GM23338 (cell line): ENCODE data around the gene PCA3. TPM values are rescaled to one million over a fixed set of nuclear protein-coding genes. Genes with fewer than 3 reads are reported as not detected.

ENCODE experiments used
- ATAC-seq: fragments of 200-7000 bp; cut with Tn5 transposase; 3 replicates; pipeline ENCODE4 v1.9.1; 2020
- DNase-seq: peaks from one replicate; pipeline ENCODE4 v3.0.0-alpha.2; 2015; ENCODE audit warnings: low spot score
- H2AFZ ChIP-seq: fragments of 200-600 bp; sonication (generic); 2 replicates; pipeline ENCODE4 v1.8.0; 2016; ENCODE audit warnings: antibody characterized with exemption, mild to moderate bottlenecking, moderate library complexity
- H3F3A ChIP-seq: fragments of 200-600 bp; sonication (generic); replicated peaks from 2 replicates; pipeline ENCODE4 v1.8.0; 2017; ENCODE audit warnings: antibody characterized with exemption, mixed run types, low read depth
- H3K27ac ChIP-seq: fragments of 200-600 bp; sonication (generic); 2 replicates; pipeline ENCODE4 v1.6.1; 2016; ENCODE audit warnings: low read depth
- H3K27me3 ChIP-seq: fragments of 200-600 bp; sonication (generic); 2 replicates; pipeline ENCODE4 v1.8.0; 2016; ENCODE audit warnings: mild to moderate bottlenecking, mixed run types, moderate library complexity; ENCODE audit not compliant: insufficient read depth
- H3K36me3 ChIP-seq: fragments of 200-600 bp; sonication (generic); 2 replicates; pipeline ENCODE4 v1.8.0; 2016; ENCODE audit warnings: mild to moderate bottlenecking; ENCODE audit not compliant: insufficient read depth
- H3K4me1 ChIP-seq: fragments of 200-600 bp; sonication (generic); 2 replicates; pipeline ENCODE4 v1.8.0; 2016; ENCODE audit warnings: mild to moderate bottlenecking, moderate library complexity; ENCODE audit not compliant: insufficient read depth
- H3K4me2 ChIP-seq: fragments of 200-600 bp; sonication (generic); 2 replicates; pipeline ENCODE4 v1.7.1; 2017; ENCODE audit warnings: mixed run types
- H3K4me3 ChIP-seq: fragments of 200-600 bp; sonication (generic); 2 replicates; pipeline ENCODE4 v1.6.1; 2016; ENCODE audit warnings: mixed run types
- H3K79me2 ChIP-seq: fragments of 200-600 bp; sonication (generic); replicated peaks from 2 replicates; pipeline ENCODE4 v1.8.0; 2017; ENCODE audit warnings: mild to moderate bottlenecking; ENCODE audit not compliant: insufficient read depth
- H3K9me2 ChIP-seq: fragments of 200-600 bp; sonication (generic); 2 replicates; pipeline ENCODE4 v1.8.0; 2017; ENCODE audit not compliant: insufficient read depth
- H4K20me1 ChIP-seq: fragments of 200-600 bp; sonication (generic); replicated peaks from 2 replicates; pipeline ENCODE4 v1.8.0; 2017; ENCODE audit warnings: mild to moderate bottlenecking; ENCODE audit not compliant: insufficient read depth
- H3K27ac Mint-ChIP-seq: 2 replicates; pipeline ENCODE4 v1.8.0; 2020; ENCODE audit warnings: inconsistent platforms, mild to moderate bottlenecking, moderate library complexity, mixed read lengths
- H3K27me3 Mint-ChIP-seq: 3 replicates; pipeline ENCODE4 v1.8.0; 2022; ENCODE audit warnings: low read depth, mild to moderate bottlenecking, moderate library complexity, mixed read lengths, inconsistent platforms; ENCODE audit not compliant: insufficient read depth, poor library complexity
- H3K36me3 Mint-ChIP-seq: 3 replicates; pipeline ENCODE4 v1.8.0; 2021; ENCODE audit warnings: low read depth, mild to moderate bottlenecking, inconsistent platforms, moderate library complexity, mixed read lengths
- H3K4me1 Mint-ChIP-seq: 3 replicates; pipeline ENCODE4 v1.8.0; 2020; ENCODE audit warnings: mild to moderate bottlenecking, inconsistent platforms, mixed read lengths
- H3K4me3 Mint-ChIP-seq: 3 replicates; pipeline ENCODE4 v1.8.0; 2021; ENCODE audit warnings: moderate library complexity, mild to moderate bottlenecking, inconsistent platforms, mixed read lengths
- H3K9me3 Mint-ChIP-seq: 3 replicates; pipeline ENCODE4 v1.8.0; 2020; ENCODE audit warnings: moderate library complexity, mild to moderate bottlenecking, inconsistent platforms, mixed read lengths
- CREB1 ChIP-seq: fragments of 250-450 bp; sonication (Bioruptor Pico); IDR thresholded peaks from 2 replicates; pipeline ENCODE4 v1.5.0; 2020; ENCODE audit warnings: low read depth, mild to moderate bottlenecking, moderate library complexity
- CTCF ChIP-seq, 2 experiments: fragments of 200-600 bp in 1 of 2; sonication (generic) in 1 of 2; conservative IDR thresholded peaks; 2 replicates each; pipeline versions ENCODE4 v1.5.1 to v1.6.1; 2016 to 2017; ENCODE audit warnings: antibody characterized with exemption in 2 of 2, low read depth in 2 of 2, mild to moderate bottlenecking in 2 of 2, moderate library complexity in 1 of 2
- ETS1 ChIP-seq: IDR thresholded peaks from 2 replicates; pipeline ENCODE4 v1.6.1; 2016; ENCODE audit warnings: antibody characterized with exemption
- EZH2 ChIP-seq: fragments of 200-600 bp; sonication (generic); IDR thresholded peaks from one replicate; pipeline ENCODE4 v1.8.0; 2017; ENCODE audit warnings: antibody characterized with exemption, mild to moderate bottlenecking, low read depth; ENCODE audit not compliant: unreplicated experiment
- EZH2phosphoT487 ChIP-seq: fragments of 200-600 bp; sonication (generic); IDR thresholded peaks from one replicate; pipeline ENCODE4 v1.8.1; 2018; ENCODE audit warnings: antibody characterized with exemption; ENCODE audit not compliant: unreplicated experiment
- JUNB ChIP-seq: IDR thresholded peaks from one replicate; pipeline ENCODE4 v1.6.1; 2016; ENCODE audit warnings: antibody characterized with exemption; ENCODE audit not compliant: unreplicated experiment
- NANOG ChIP-seq: IDR thresholded peaks from 2 replicates; pipeline ENCODE4 v1.6.1; 2016; ENCODE audit warnings: antibody characterized with exemption, borderline replicate concordance
- POLR2AphosphoS5 ChIP-seq: IDR thresholded peaks from 2 replicates; pipeline ENCODE4 v1.6.1; 2016; ENCODE audit warnings: antibody characterized with exemption, low read depth
- REST ChIP-seq: IDR thresholded peaks from one replicate; pipeline ENCODE4 v1.6.1; 2018; ENCODE audit warnings: antibody characterized with exemption; ENCODE audit not compliant: unreplicated experiment
- STAT1 ChIP-seq: IDR thresholded peaks from one replicate; pipeline ENCODE4 v1.6.1; 2016; ENCODE audit warnings: antibody characterized with exemption; ENCODE audit not compliant: unreplicated experiment
- ZNF114 ChIP-seq: fragments of 250-450 bp; sonication (Bioruptor Pico); IDR thresholded peaks from 2 replicates; pipeline ENCODE4 v1.5.0; 2020; ENCODE audit warnings: mild to moderate bottlenecking, moderate library complexity
- ZNF331 ChIP-seq: fragments of 250-450 bp; sonication (Bioruptor Pico); IDR thresholded peaks from 2 replicates; pipeline ENCODE4 v1.5.0; 2020; ENCODE audit warnings: low read depth, mild to moderate bottlenecking, moderate library complexity
- ZNF462 ChIP-seq: fragments of 250-450 bp; sonication (Bioruptor Pico); IDR thresholded peaks from 2 replicates; pipeline ENCODE4 v1.5.0; 2020; ENCODE audit warnings: mild to moderate bottlenecking, moderate library complexity
- polyA plus RNA-seq: library from polyadenylated mRNA; unstranded; fragments of >200 nt; fragmentation: Nextera tagmentation; extraction: Ambion mirVana; gene quantifications from 2 replicates; pipeline ENCODE4 v1.2.1, GENCODE V29; 2016
- total RNA-seq: library from RNA; depleted of rRNA; stranded (reverse); fragments of >200 nt; shearing (Covaris generic); gene quantifications from 2 replicates; pipeline ENCODE4 v1.2.3, GENCODE V29; 2014

The PCA3 gene
- total and polyA plus RNA-seq, 2 experiments from 2014 or later: 0.28 to 0.76 TPM

- Histone ChIP-seq H3K9me2 (no peaks in the 10 kb centered on the region), H4K20me1 (no peaks in the 10 kb centered on the region), H3K36me3 (no peaks in the 10 kb centered on the region), H3K79me2 (no peaks in the 10 kb centered on the region), H3F3A (no peaks in the 10 kb centered on the region), H2AFZ (no peak overlapping the region), H3K27me3 (no peaks in the 10 kb centered on the region), H3K4me3 (no peak overlapping the region), H3K27ac (no peak overlapping the region), H3K4me2 (no peak overlapping the region), H3K4me1 (no peaks in the 10 kb centered on the region)
- DNase-seq (no peak), ATAC-seq (no peak)
- Mint-ChIP-seq H3K27me3 (peaks cover 8% of the 10 kb centered on the region), H3K36me3 (no peaks in the 10 kb centered on the region), H3K4me1 (no peaks in the 10 kb centered on the region), H3K27ac (no peak overlapping the region), H3K4me3 (no peak overlapping the region), H3K9me3 (no peaks in the 10 kb centered on the region)
- TF ChIP-seq ETS1 (no peak), ZNF331 (CRISPR knock-in tag) (no peak), EZH2 (no peak), STAT1 (no peak), REST (no peak), JUNB (no peak), EZH2phosphoT487 (no peak), POLR2AphosphoS5 (no peak), NANOG (no peak), ZNF114 (CRISPR knock-in tag) (no peak), CREB1 (no peak), CTCF (conservative IDR thresholded peaks at IDR 0.05; ENCODE audit: low read depth in 2 of 2) (no peak), ZNF462 (CRISPR knock-in tag) (no peak)
Measured at GRCh38 chr9:76733096-76733495, 31.1 kb upstream of the PCA3 start.
